GM12874 (cell line): ENCODE results near the gene LCMT1.

Source experiments
- TF ChIP-seq, protein P1 (sequence below): IDR thresholded peaks from 2 replicates; pipeline ENCODE4 v1.5.1; 2011; ENCODE audit warnings: low read depth, mild to moderate bottlenecking, control low read depth, low read length, moderate library complexity; ENCODE audit not compliant: insufficient read depth

Gene LCMT1

DNA sequence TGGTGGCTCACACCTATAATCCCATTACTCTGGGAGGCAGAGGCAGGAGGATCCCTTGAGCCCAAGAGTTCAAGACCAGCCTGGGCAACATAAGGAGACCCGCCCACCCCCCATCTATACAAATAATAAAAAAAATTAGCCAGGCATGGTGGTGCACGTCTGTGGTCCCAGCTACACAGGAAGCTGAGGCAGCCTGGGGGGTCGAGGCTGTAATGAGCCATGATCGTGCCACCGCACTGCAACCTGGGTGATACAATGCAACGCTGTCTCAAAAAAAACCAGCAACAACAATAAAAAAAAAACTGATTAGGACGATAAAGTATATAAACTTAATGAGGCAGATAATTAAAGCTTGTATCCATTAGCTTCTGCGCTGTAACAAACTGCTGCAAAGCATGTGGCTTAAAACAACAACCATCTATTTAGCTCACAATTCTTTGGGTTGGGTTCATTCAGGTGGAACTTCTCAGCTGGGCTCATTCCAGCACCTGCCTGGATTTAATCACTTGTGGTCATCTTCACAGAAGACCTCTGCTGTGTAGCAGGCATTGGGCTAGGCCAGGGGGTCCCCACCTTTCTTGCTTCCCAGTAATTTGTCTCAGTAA, 45.8 kb downstream of the LCMT1 start:
- TF ChIP-seq, protein P1, sequence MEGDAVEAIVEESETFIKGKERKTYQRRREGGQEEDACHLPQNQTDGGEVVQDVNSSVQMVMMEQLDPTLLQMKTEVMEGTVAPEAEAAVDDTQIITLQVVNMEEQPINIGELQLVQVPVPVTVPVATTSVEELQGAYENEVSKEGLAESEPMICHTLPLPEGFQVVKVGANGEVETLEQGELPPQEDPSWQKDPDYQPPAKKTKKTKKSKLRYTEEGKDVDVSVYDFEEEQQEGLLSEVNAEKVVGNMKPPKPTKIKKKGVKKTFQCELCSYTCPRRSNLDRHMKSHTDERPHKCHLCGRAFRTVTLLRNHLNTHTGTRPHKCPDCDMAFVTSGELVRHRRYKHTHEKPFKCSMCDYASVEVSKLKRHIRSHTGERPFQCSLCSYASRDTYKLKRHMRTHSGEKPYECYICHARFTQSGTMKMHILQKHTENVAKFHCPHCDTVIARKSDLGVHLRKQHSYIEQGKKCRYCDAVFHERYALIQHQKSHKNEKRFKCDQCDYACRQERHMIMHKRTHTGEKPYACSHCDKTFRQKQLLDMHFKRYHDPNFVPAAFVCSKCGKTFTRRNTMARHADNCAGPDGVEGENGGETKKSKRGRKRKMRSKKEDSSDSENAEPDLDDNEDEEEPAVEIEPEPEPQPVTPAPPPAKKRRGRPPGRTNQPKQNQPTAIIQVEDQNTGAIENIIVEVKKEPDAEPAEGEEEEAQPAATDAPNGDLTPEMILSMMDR = no peak

DNA sequence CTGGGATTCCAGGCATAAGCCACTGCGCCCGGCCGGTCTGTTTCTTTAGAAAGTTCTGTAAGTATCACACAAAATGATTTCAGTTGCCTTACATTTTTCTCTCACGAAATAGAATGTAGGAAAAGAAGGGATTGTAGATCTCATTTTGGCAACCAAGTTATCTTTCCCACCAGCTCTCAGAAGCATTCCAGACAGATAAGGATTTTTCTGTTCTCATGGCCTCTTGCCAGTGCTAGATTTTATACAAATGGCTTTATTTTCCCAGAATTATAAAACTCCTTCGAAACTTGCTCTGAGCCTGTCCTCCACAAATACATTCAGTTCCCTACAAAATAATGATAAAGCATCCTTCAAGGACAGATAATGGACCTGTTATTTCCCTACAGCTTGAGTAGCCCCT, 46.9 kb downstream of the LCMT1 start:
- TF ChIP-seq, protein P1 = no peak

DNA sequence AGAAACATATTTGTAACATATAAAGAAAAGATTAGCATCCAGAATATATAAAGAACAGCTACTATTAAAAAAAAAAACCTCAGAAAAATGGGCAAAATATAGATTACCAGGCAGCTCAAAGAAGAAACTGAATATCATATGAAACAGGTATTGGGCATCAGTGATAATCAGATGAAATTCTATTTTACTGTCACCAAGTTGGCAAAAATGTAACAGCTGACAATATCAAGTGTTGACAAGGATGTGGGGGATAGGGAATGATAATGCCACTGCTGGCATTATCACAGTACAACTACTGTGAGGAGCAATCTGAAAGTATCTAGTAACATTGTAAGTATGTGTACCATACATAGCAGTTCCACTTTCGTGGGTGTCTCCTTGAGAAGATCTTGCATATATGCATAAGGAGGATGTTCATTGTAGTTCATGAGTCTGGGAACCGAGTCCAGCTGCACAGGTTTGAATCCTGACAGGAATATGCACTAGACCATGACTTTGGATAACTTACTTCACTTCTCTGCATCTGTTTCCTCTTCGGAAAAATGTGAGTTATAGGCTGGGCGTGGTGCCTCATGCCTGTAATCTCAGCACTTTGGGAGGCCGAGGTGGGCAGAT, 50.3 kb downstream of the LCMT1 start:
- TF ChIP-seq, protein P1 = no peak

GRCh38 chr16:25163683-25164082, 52.1 kb downstream of the LCMT1 start:
- TF ChIP-seq, protein P1 = no peak

DNA sequence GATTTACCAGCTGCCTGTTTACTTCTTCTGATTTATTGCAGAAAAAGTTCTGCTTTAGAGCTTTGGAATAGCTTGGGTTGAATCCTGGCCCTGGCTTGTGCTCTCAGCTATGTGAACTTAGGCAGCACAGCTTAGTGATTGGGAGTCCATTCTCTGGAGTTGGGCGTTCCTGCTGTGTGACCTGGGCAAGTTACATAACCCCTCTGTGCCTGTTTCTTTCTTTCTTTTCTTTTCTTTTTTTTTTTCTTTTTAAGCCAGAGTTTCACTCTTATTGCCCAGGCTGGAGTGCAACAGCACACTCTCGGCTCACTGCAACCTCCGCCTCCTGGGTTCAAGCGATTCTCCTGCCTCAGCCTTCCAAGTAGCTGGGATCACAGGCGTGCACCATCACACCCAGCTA, 53.7 kb downstream of the LCMT1 start:
- TF ChIP-seq, protein P1 = no peak

- TF ChIP-seq, protein P1 = no peak
Measured at GRCh38 chr16:25171390-25171789, 59.8 kb downstream of the LCMT1 start.

GRCh38 chr16:25172831-25173230, 61.3 kb downstream of the LCMT1 start:
- TF ChIP-seq, protein P1 = no peak
